ENCODE data around the gene REXO1. TPM values are rescaled to one million over a fixed set of nuclear protein-coding genes. Genes with fewer than 3 reads are reported as not detected.

The REXO1 gene
- total RNA-seq, 1 donor from 2014 or later = 40.8 TPM

DNA sequence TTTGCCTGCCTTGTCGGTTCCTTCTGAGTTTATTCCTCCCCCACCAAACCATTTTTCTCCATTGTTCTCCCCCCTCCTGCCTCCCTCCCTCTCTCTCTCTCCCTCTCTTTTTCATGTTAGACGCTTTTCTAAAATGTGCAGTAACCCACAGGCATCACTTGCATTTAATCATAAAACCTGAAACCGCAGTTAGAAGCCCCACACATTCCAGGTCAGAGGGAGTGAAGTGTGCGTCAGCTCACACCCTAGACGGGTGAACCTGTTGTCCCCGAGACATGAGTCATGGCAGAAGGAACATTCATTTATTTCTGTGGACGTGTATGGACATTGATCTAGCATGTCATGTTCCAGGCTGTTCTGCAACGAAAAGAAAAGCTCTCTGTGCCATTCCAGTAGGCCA, 75.1 kb downstream of the REXO1 start:
- TF ChIP-seq, protein P1, sequence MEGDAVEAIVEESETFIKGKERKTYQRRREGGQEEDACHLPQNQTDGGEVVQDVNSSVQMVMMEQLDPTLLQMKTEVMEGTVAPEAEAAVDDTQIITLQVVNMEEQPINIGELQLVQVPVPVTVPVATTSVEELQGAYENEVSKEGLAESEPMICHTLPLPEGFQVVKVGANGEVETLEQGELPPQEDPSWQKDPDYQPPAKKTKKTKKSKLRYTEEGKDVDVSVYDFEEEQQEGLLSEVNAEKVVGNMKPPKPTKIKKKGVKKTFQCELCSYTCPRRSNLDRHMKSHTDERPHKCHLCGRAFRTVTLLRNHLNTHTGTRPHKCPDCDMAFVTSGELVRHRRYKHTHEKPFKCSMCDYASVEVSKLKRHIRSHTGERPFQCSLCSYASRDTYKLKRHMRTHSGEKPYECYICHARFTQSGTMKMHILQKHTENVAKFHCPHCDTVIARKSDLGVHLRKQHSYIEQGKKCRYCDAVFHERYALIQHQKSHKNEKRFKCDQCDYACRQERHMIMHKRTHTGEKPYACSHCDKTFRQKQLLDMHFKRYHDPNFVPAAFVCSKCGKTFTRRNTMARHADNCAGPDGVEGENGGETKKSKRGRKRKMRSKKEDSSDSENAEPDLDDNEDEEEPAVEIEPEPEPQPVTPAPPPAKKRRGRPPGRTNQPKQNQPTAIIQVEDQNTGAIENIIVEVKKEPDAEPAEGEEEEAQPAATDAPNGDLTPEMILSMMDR (conservative IDR thresholded peaks at IDR 0.05) = no peak
- no peak for DNase-seq (ENCODE audit: low read depth, low spot score)
- H3K9me3 Mint-ChIP-seq = peaks cover 8% of the 10 kb centered on the region
- H3K27ac Mint-ChIP-seq (ENCODE audit: unreplicated experiment) = no peak overlapping the region
- peaks cover 7% of the 10 kb centered on the region for H3K36me3 Mint-ChIP-seq (ENCODE audit: low read depth)
- no peak overlapping the region for H3K4me3 Mint-ChIP-seq
- H3K4me1 Mint-ChIP-seq = no peaks in the 10 kb centered on the region
- H3K27me3 Mint-ChIP-seq (ENCODE audit: low read depth) = peaks cover 93% of the 10 kb centered on the region

DNA sequence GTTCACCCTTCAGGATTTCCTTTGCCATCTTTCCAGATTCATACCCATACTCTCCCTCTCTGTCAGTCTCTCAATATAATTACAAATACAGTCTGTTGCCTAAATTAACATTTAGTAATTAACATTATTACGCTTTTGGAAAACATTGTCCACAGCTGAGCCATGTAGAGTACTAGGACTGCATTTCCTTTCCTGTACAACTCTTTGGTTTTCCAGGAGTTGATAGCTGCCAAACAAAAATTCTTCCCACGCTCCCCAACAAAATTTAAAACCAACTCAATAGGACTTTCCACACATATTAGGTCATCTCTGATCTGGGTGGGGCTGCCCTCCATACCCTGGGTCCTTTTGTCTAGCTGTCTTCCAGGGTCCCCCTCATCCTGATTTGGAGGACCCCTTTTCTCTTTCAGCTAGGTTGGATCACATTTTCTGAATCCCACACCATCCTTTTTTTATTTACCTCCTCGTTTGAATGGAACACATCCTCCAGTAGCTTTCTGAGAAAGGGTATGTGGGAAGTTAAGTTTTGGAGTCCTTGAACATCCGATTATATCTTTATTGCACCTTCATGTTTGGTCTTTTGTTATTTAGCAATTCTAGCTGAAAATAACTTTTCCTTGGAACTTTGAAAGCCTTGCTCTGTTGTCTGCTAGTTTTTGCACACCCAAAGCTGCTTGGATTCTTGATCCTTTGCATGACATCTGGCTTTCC, 77.3 kb downstream of the REXO1 start:
- no peak overlapping the region for H3K4me3 Mint-ChIP-seq
- no peak overlapping the region for H3K27ac Mint-ChIP-seq (ENCODE audit: unreplicated experiment)
- peaks cover 90% of the 10 kb centered on the region for H3K27me3 Mint-ChIP-seq (ENCODE audit: low read depth)
- DNase-seq (ENCODE audit: low read depth, low spot score) = no peak
- H3K36me3 Mint-ChIP-seq (ENCODE audit: low read depth) = peaks cover 5% of the 10 kb centered on the region
- no peaks in the 10 kb centered on the region for H3K4me1 Mint-ChIP-seq
- peaks cover 8% of the 10 kb centered on the region for H3K9me3 Mint-ChIP-seq
- TF ChIP-seq, protein P1 (conservative IDR thresholded peaks at IDR 0.05) = no peak

DNA sequence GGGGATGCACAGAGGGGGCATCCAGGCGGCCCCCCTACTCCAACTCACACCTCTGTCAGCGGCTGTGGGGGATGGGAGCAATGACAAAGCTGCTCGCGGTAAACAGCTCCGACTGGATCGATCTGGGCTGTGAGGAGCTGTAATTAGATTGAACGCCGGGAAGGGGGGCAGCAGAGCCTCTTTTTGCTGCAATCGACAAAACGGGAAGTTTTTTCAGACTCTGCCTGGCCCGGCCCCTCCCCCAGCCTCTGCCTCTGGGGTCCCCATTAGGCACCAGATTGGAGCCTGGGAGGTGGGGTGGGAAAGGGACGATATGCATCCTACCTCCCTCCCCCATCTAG, 78.7 kb downstream of the REXO1 start:
- no peak for DNase-seq (ENCODE audit: low read depth, low spot score)
- Mint-ChIP-seq H3K27ac (ENCODE audit: unreplicated experiment) (no peak overlapping the region), H3K36me3 (ENCODE audit: low read depth) (peaks cover 5% of the 10 kb centered on the region), H3K4me3 (no peak overlapping the region), H3K4me1 (no peaks in the 10 kb centered on the region), H3K27me3 (ENCODE audit: low read depth) (peaks cover 92% of the 10 kb centered on the region), H3K9me3 (peaks cover 8% of the 10 kb centered on the region)
- TF ChIP-seq, protein P1 (conservative IDR thresholded peaks at IDR 0.05) = no peak

DNA sequence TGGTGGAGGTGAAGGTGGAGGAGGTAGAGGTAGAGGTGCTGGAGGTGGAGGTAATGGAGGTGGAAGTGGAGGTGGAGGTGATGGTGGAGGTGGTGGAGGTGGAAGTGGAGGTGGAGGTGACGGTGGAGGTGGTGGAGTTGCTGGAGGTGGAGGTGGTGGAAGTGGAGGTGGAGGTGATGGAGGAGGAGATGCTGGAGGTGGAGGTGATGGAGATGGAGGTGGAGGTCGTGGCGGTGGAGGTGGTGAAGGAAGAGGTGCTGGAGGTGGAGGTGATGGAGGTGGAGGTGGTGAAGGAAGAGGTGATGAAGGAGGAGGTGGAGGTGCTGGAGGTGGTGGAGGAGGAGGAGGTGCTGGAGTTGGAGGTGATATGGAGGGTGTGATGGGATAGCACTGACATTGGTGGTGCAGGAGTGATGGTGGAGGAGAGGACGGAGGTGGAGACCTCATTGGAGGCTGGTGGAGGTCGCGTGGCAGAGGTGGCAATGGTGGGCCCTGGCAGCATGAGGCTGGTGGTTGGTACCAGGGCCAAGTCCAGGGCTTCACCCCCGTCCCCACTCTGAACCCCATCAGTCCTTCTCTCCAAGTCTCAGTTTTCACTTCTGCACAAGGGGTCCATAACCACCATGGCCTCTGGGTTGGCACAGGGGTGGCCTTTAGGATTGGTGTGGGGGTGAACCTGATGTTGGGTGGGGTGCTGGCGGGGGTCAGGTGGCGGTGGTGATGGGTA, 79.2 kb downstream of the REXO1 start:
- H3K36me3 Mint-ChIP-seq (ENCODE audit: low read depth) = peaks cover 3% of the 10 kb centered on the region
- no peak for DNase-seq (ENCODE audit: low read depth, low spot score)
- peaks cover 92% of the 10 kb centered on the region for H3K27me3 Mint-ChIP-seq (ENCODE audit: low read depth)
- TF ChIP-seq, protein P1 (conservative IDR thresholded peaks at IDR 0.05) = no peak
- H3K4me3 Mint-ChIP-seq = no peak overlapping the region
- peaks cover 8% of the 10 kb centered on the region for H3K9me3 Mint-ChIP-seq
- H3K27ac Mint-ChIP-seq (ENCODE audit: unreplicated experiment) = no peak overlapping the region
- no peaks in the 10 kb centered on the region for H3K4me1 Mint-ChIP-seq

DNA sequence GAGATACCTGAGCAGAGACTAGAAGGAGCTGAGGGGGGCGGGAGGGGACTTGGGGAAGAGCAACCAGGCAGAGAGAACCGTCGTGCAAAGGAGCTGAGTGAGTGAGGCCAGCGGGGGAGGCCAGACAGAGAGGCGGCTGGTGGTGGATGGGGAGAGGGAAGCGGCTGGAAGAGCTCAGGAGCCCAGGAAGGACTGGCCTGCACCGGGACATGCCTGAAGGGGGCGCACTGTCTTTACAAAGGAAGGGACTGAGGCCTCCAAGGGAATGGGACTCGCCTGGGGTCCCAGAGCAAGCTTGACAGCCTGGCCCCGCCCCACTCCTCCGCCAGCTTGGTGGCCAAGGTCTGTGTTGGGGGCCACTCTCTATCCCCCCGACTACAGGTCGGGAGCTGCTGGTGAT, 80.0 kb downstream of the REXO1 start:
- no peak overlapping the region for H3K4me3 Mint-ChIP-seq
- H3K9me3 Mint-ChIP-seq = peaks cover 8% of the 10 kb centered on the region
- TF ChIP-seq, protein P1 (conservative IDR thresholded peaks at IDR 0.05) = peak; percentile 35
- H3K36me3 Mint-ChIP-seq (ENCODE audit: low read depth) = peaks cover 3% of the 10 kb centered on the region
- DNase-seq (ENCODE audit: low read depth, low spot score) = peak; percentile 64
- H3K4me1 Mint-ChIP-seq = no peaks in the 10 kb centered on the region
- peaks cover 92% of the 10 kb centered on the region for H3K27me3 Mint-ChIP-seq (ENCODE audit: low read depth)
- H3K27ac Mint-ChIP-seq (ENCODE audit: unreplicated experiment) = no peak overlapping the region

All from neural crest cell (in vitro differentiated cells).